K562 (cell line): Measurements from ENCODE around the gene TOMM22. TPM values are rescaled to one million over a fixed set of nuclear protein-coding genes. Genes with fewer than 3 reads are reported as not detected.

Source experiments
- BDP1 ChIP-seq: IDR thresholded peaks from 3 replicates; pipeline ENCODE4 v1.6.1; 2011; ENCODE audit not compliant: insufficient read length, insufficient read depth
- CBX1 ChIP-seq: sonication (generic); IDR thresholded peaks from 2 replicates; pipeline ENCODE4 v1.6.1; 2016; ENCODE audit warnings: antibody characterized with exemption, low read depth, mild to moderate bottlenecking
- ESRRA ChIP-seq: fragments of 450-650 bp; IDR thresholded peaks from 2 replicates; pipeline ENCODE4 v1.6.1; 2014; ENCODE audit warnings: low read depth, mild to moderate bottlenecking, moderate library complexity, borderline replicate concordance
- MNT ChIP-seq, 2 experiments: fragments of 450-650 bp; conservative IDR thresholded peaks; 2 replicates each; pipeline ENCODE4 v1.6.1; 2017; ENCODE audit warnings: mild to moderate bottlenecking in 2 of 2, moderate library complexity in 2 of 2
- PCBP2 ChIP-seq: fragments of 200-400 bp; formaldehyde crosslinking; IDR thresholded peaks from 2 replicates; pipeline ENCODE4 v1.6.1; 2018; ENCODE audit warnings: low read length, low read depth, mild to moderate bottlenecking, moderate library complexity; ENCODE audit not compliant: poor library complexity, severe bottlenecking
- POLR2AphosphoS2 ChIP-seq: IDR thresholded peaks from 2 replicates; pipeline ENCODE4 v1.6.1; 2012; ENCODE audit warnings: low read length, improper control_type of control experiment
- RAD21 ChIP-seq, 2 experiments: fragments of 250-450 bp in 1 of 2; fragments of 450-650 bp in 1 of 2; sonication (Bioruptor Pico) in 1 of 2; formaldehyde crosslinking in 1 of 2; IDR thresholded peaks in 1 of 2; conservative IDR thresholded peaks in 1 of 2; 2 replicates each; pipeline versions ENCODE4 v1.4.0 to v1.8.0; 2020 to 2022; ENCODE audit warnings: mild to moderate bottlenecking in 2 of 2, moderate library complexity in 1 of 2
- SMC3 ChIP-seq: conservative IDR thresholded peaks from 2 replicates; pipeline ENCODE4 v1.6.1; 2011; ENCODE audit warnings: low read depth, low read length, improper control_type of control experiment; ENCODE audit not compliant: insufficient read depth
- SREBF2 ChIP-seq: sonication (generic); formaldehyde crosslinking; IDR thresholded peaks from 2 replicates; pipeline ENCODE4 v1.4.0; 2020; ENCODE audit warnings: mild to moderate bottlenecking, missing genetic modification reagents
- TRIM28 ChIP-seq: fragments of 450-650 bp; IDR thresholded peaks from 2 replicates; pipeline ENCODE4 v1.6.1; 2017
- ZBTB40 ChIP-seq, 2 experiments: fragments of 450-650 bp in 1 of 2; sonication (generic) in 1 of 2; formaldehyde crosslinking in 1 of 2; IDR thresholded peaks; 2 replicates each; pipeline versions ENCODE4 v1.7.1 to v1.9.0; 2016 to 2022; ENCODE audit warnings: inconsistent platforms in 1 of 2, mild to moderate bottlenecking in 1 of 2, missing genetic modification reagents in 1 of 2
- ZC3H11A ChIP-seq: IDR thresholded peaks from 2 replicates; pipeline ENCODE4 v1.6.1; 2012; ENCODE audit warnings: low read depth, low read length, improper control_type of control experiment
- ZEB2 ChIP-seq: fragments of 450-650 bp; IDR thresholded peaks from 2 replicates; pipeline ENCODE4 v1.6.1; 2016
- ZNF174 ChIP-seq: fragments of 250-450 bp; sonication (Bioruptor Pico); IDR thresholded peaks from 2 replicates; pipeline ENCODE4 v1.4.0; 2020; ENCODE audit warnings: mild to moderate bottlenecking
- ZNF217 ChIP-seq: sonication (generic); formaldehyde crosslinking; IDR thresholded peaks from 2 replicates; pipeline ENCODE4 v1.8.0; 2022; ENCODE audit warnings: mild to moderate bottlenecking, missing genetic modification reagents
- ZNF79 ChIP-seq: fragments of 250-450 bp; sonication (Bioruptor Pico); IDR thresholded peaks from 2 replicates; pipeline ENCODE4 v1.4.0; 2020; ENCODE audit warnings: low read depth, mild to moderate bottlenecking, moderate library complexity
- polyA plus RNA-seq, 8 experiments: library from polyadenylated mRNA; depleted of rRNA in 4 of 8; stranded (reverse) in 5 of 8; unstranded in 3 of 8; fragments of >200 nt; fragmentation: Nextera tagmentation in 2 of 8; fragmentation: Illumina TruSeq in 1 of 8; extraction: Ambion mirVana in 2 of 8; extraction: Trizol in 1 of 8; gene quantifications; 2 replicates each; pipeline versions ENCODE4 v1.2.1 to v1.2.3, GENCODE V29; 2011 to 2014; ENCODE audit warnings: inconsistent platforms in 1 of 8, missing spikeins in 1 of 8
- total RNA-seq, 7 experiments: library from RNA; depleted of rRNA in 6 of 7; stranded (reverse); fragments of >200 nt in 6 of 7; fragmentation: Illumina TruSeq in 2 of 7; extraction: Trizol in 2 of 7; gene quantifications; 2 replicates each; pipeline versions ENCODE4 v1.2.1 to v1.2.3, GENCODE V29; 2011 to 2021; ENCODE audit warnings: low replicate concordance in 1 of 7
- TF ChIP-seq, protein P1 (sequence below): sonication (generic); IDR thresholded peaks from 2 replicates; pipeline ENCODE4 v1.6.1; 2016

The TOMM22 gene
- total and polyA plus RNA-seq, 9 of the 15 experiments (the other 6 are each of a cell fraction or from before 2014, with no cell fraction given): 25.8 to 108 (median 73.8) TPM

DNA sequence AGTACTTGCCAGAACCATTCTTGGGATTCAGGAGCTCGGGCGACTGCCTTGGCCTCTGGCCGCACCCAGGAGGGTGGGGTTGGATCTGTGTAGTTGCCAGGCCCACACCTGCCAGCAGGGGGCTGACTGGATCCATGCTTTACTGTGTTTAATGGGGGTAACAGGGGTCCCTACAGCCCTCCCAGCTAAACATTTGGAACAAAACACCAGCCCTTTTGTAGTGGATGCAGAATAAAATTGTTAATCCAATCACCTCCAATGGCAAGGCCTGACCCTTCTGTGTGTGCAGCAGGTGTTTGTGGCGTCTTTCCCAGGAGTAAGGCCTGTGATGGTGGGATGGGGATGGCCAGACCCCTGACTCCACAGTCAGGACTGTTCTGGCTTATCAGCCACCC lies 51.6 kb downstream of the TOMM22 start (continued):
- TF ChIP-seq ZBTB40 (IDR thresholded peaks at IDR 0.05) (no peak), ZBTB40 (CRISPR knock-in tag; IDR thresholded peaks at IDR 0.05) (no peak), ESRRA (no peak), POLR2AphosphoS2 (peak; percentile 40; the same call in 1 of the 2 replicates), SREBF2 (CRISPR knock-in tag) (no peak), ZEB2 (no peak), BDP1 (no peak), ZNF174 (CRISPR knock-in tag) (no peak), SMC3 (0 out of 2 replicates have a peak, but pooled peaks have one; percentile 24), TRIM28 (no peak), ZNF217 (CRISPR knock-in tag) (no peak), MNT (conservative IDR thresholded peaks at IDR 0.05) (no peak), RAD21 (CRISPR knock-in tag; conservative IDR thresholded peaks at IDR 0.05 in 1 of 2, IDR thresholded peaks at IDR 0.05 in 1 of 2) (peak in 1 of 2 experiments; percentile 29; a peak in 1 of 4 replicates), CBX1 (0 out of 2 replicates have a peak, but pooled peaks have one; percentile 11), ZC3H11A (no peak), PCBP2 (no peak), ZNF79 (CRISPR knock-in tag) (no peak)
- TF ChIP-seq, protein P1, sequence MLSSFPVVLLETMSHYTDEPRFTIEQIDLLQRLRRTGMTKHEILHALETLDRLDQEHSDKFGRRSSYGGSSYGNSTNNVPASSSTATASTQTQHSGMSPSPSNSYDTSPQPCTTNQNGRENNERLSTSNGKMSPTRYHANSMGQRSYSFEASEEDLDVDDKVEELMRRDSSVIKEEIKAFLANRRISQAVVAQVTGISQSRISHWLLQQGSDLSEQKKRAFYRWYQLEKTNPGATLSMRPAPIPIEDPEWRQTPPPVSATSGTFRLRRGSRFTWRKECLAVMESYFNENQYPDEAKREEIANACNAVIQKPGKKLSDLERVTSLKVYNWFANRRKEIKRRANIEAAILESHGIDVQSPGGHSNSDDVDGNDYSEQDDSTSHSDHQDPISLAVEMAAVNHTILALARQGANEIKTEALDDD: no peak
